ENCODE results near the gene SERPINB10.

Gene SERPINB10

DNA sequence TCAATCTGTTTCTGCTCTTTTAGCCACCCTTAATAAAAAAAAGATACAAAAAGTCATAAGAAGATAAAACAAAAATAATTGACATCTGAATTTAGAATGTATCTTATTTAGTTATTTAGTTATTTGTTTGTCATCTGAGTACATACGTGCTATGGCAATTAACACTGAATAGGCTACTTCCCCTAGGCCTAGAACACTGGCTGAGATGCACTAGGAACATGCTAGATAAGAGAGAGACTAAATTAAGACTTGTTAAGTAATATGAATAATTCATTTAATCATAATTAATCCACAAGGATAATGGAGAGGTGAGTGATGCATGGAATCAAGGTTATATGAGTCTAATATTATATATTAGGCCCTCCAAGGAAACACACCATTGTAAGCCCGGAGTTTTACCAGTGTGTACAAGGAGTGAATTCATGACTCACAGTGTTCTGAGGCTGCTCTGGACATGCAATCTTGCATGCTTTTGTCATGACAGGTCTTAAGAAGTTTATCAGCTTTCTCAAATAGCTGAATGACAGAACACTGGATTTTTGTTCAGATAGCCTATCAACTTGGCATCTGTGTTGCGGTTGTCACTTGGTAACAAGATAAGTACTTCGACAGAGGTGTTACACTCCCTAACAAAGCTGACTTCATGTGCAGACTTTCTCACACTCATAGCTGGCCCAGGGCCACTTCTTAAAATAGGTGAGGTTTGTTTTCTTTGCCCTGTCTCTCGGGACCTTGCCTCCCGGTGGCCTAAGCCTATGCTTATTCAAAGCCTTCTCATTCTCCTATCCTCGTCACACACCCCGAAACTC lies 25.2 kb upstream of the SERPINB10 start:
- TF ChIP-seq, protein P1, sequence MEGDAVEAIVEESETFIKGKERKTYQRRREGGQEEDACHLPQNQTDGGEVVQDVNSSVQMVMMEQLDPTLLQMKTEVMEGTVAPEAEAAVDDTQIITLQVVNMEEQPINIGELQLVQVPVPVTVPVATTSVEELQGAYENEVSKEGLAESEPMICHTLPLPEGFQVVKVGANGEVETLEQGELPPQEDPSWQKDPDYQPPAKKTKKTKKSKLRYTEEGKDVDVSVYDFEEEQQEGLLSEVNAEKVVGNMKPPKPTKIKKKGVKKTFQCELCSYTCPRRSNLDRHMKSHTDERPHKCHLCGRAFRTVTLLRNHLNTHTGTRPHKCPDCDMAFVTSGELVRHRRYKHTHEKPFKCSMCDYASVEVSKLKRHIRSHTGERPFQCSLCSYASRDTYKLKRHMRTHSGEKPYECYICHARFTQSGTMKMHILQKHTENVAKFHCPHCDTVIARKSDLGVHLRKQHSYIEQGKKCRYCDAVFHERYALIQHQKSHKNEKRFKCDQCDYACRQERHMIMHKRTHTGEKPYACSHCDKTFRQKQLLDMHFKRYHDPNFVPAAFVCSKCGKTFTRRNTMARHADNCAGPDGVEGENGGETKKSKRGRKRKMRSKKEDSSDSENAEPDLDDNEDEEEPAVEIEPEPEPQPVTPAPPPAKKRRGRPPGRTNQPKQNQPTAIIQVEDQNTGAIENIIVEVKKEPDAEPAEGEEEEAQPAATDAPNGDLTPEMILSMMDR (IDR thresholded peaks at IDR 0.05; ENCODE audit: extremely low read depth, missing control alignments): no peak
- DNase-seq (ENCODE audit: low spot score): no peak

DNA sequence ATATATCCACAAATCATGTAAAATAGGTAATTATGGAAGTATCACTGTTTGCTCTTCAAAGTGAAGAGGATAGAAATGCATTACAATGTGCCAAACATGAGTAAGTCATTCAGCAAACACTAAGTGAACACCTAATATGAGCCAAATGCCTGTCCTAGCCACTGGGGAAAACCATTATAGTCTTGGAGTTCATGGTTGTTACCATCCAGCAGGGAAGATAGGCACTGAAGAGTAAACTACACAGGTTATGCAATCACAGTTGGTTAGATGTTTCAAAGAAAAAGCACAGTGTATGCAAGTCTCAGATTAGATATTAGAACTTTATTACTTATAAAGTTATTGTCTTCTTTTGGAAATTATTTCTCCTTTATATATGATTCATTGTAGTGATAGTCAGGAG lies 24.1 kb upstream of the SERPINB10 start:
- TF ChIP-seq, protein P1 (IDR thresholded peaks at IDR 0.05; ENCODE audit: extremely low read depth, missing control alignments): no peak

DNA sequence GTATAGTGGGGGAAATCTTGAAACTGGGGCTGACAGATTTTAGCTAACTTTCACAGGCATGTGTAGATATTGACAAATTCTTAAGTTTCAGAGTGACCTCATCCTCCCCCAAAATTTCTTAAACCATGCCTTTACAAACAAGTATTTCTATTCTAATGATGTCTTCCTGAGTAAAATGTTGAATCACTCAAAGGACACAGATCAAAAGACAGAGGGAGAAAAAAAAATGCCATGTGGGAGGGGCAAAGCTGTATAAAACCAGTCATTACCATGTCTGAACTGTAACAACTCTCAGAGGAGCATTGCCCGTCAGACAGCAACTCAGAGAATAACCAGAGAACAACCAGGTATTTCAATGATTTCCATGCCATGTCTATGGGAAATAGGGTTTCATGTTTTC lies 20.3 kb upstream of the SERPINB10 start, which contains the start of gene SERPINB2:
SERPINB2 (plus strand) TSS at position 282 of the 400 bp plus-strand sequence. CDS start 3,740 bp downstream, outside the sequence.
- peak; percentile 14 for DNase-seq (ENCODE audit: low spot score)
- TF ChIP-seq, protein P1 (IDR thresholded peaks at IDR 0.05; ENCODE audit: extremely low read depth, missing control alignments): no peak

More for the DNA sequence above, 24.1 kb upstream of the SERPINB10 start:
- DNase-seq (ENCODE audit: low spot score): no peak

DNA sequence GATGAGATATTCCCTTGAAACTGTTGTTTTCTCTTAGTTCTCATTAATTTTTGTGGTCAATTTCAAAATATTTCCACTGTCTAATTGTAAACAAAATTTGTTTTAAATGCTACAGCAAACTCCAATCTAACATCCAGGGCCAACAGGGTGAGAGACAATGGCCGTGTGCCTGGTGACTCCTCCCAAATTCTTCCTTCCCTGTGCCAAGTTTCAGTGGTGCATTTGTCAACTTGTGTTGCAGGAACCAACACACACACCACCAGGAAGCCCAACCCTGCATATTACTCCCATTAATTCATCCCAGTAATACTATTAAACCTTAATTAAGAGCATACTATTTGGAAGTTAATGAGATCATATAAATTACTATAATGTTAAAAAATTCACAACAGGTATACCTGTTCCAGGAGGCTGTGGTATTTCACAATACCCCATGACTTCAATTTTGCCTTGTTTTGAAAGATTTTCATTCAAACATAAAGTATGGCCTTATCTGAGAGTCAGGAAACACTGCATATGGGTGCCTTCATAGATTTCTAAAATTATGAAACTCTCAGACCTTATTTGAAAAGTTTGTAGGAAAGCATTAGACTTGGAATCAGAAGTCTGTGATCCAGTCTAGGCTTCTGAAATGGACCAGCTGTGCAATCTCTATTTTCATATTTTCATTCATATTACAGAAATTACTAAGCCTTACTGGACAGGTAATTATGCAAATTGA lies 19.1 kb upstream of the SERPINB10 start:
- DNase-seq (ENCODE audit: low spot score): no peak
- TF ChIP-seq, protein P1 (IDR thresholded peaks at IDR 0.05; ENCODE audit: extremely low read depth, missing control alignments): no peak

DNA sequence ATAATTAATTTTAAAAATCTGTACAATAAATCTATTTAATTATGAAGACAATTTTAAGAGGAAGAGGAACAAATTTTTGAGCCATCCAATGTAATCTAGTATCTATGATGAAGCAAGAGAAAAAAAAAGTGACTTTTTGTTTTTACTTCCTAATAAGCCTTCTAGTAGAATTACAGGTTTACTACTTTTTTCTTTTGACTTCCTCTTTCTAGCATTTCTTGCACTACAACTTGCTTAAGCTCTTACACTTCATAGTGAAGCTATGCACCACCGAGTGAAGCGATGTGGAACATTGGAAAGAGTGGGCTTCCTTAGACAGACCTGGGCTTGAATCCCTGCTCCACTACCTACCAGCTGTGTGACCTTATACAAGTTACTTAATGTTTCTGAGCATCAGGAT lies 18.1 kb upstream of the SERPINB10 start:
- TF ChIP-seq, protein P1 (IDR thresholded peaks at IDR 0.05; ENCODE audit: extremely low read depth, missing control alignments): no peak
- no peak for DNase-seq (ENCODE audit: low spot score)

DNA sequence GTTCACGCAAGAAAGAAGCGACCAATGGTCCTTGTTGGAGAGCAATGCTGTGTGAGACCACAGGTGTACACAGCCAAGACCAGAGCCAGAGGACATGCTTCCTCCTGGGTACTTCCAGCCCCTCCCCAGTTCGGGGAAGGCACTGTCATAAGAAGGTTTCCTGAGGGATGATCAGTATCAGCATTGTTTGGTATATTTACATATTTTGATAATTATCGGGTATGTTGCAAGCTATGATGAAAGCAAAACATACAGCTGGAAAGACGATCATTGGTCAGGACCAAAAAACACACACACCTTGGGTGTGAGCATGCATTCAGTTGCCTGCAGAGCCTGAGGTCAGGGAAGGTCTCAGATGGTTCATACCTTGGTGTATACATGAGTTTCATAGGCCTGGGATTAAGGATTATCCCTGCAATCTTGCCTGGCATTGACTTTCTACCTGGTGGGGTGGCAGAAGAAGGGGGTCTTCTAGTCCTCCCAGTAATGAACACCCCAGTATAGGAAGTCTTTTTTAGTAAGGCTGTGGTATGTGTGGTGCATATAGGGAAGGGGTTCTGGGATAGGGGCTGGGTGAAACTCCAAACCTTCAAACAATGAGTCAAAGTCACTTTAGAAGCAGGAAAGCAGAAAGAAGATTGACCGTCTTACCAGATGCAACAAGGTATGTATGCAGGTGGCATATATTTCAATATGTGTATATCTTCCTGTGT lies 17.4 kb upstream of the SERPINB10 start:
- DNase-seq (ENCODE audit: low spot score): no peak
- TF ChIP-seq, protein P1 (IDR thresholded peaks at IDR 0.05; ENCODE audit: extremely low read depth, missing control alignments): no peak

Measured in GM20000 (cell line).